PC-9 (cell line): ENCODE results near the gene LCOR. TPM values are rescaled to one million over a fixed set of nuclear protein-coding genes. Genes with fewer than 3 reads are reported as not detected.

Source experiments
- BruUV-seq: library from RNA; stranded (reverse); fragments of 400-500 nt; replicated peaks from 2 replicates; lab custom pipeline; 2021; lab: Mats Ljungman, UMichigan
- CTCF ChIA-PET: fragments of 300-600 bp; sonication (Branson Sonifier 250); formaldehyde crosslinking; loops from one replicate; lab custom pipeline; 2022; ENCODE audit warnings: antibody characterized with exemption; lab: Charles Lee
- POLR2A ChIA-PET: fragments of 300-600 bp; sonication (Branson Sonifier 250); formaldehyde crosslinking; loops from one replicate; lab custom pipeline; 2022; ENCODE audit warnings: antibody characterized with exemption; ENCODE audit not compliant: unreplicated experiment; lab: Charles Lee
- DNase-seq, 2 experiments: peaks; one replicate each; pipeline versions ENCODE4 v3.0.0 to v3.0.0-alpha.2; 2015 to 2022; ENCODE audit warnings: mixed read lengths in 1 of 2
- H2AFZ ChIP-seq: fragments of 200-600 bp; sonication (generic); 2 replicates; pipeline ENCODE4 v1.8.1; 2017; ENCODE audit warnings: antibody characterized with exemption
- H3F3A ChIP-seq: fragments of 200-600 bp; sonication (generic); 2 replicates; pipeline ENCODE4 v1.8.1; 2017; ENCODE audit warnings: antibody characterized with exemption, mild to moderate bottlenecking, low read depth; ENCODE audit not compliant: insufficient read depth
- H3K27ac ChIP-seq: fragments of 200-600 bp; sonication (generic); 2 replicates; pipeline ENCODE4 v1.6.1; 2016; ENCODE audit warnings: mixed run types
- H3K27me3 ChIP-seq: fragments of 200-600 bp; sonication (generic); 2 replicates; pipeline ENCODE4 v1.6.1; 2016; ENCODE audit warnings: low read depth, mixed run types; ENCODE audit not compliant: insufficient read depth
- H3K36me3 ChIP-seq: fragments of 200-600 bp; sonication (generic); 2 replicates; pipeline ENCODE4 v1.6.1; 2016; ENCODE audit warnings: low read depth, mixed run types
- H3K4me1 ChIP-seq: fragments of 200-600 bp; sonication (generic); replicated peaks from 2 replicates; pipeline ENCODE4 v1.6.1; 2016; ENCODE audit warnings: mixed run types; ENCODE audit not compliant: insufficient read depth
- H3K4me2 ChIP-seq: fragments of 200-600 bp; sonication (generic); 2 replicates; pipeline ENCODE4 v1.6.1; 2017; ENCODE audit warnings: mixed run types
- H3K4me3 ChIP-seq: fragments of 200-600 bp; sonication (generic); 2 replicates; pipeline ENCODE4 v1.6.1; 2016; ENCODE audit warnings: mixed run types
- H3K79me2 ChIP-seq: fragments of 200-600 bp; sonication (generic); 2 replicates; pipeline ENCODE4 v1.6.1; 2017; ENCODE audit warnings: low read depth, mixed run types
- H3K9me2 ChIP-seq: fragments of 200-600 bp; sonication (generic); 2 replicates; pipeline ENCODE4 v1.8.1; 2017; ENCODE audit warnings: mild to moderate bottlenecking; ENCODE audit not compliant: insufficient read depth
- H3K9me3 ChIP-seq: fragments of 200-600 bp; sonication (generic); 2 replicates; pipeline ENCODE4 v1.8.1; 2016; ENCODE audit warnings: low read depth; ENCODE audit not compliant: insufficient read depth
- H4K20me1 ChIP-seq: fragments of 200-600 bp; sonication (generic); 2 replicates; pipeline ENCODE4 v1.8.1; 2017; ENCODE audit not compliant: insufficient read depth
- EZH2 ChIP-seq: fragments of 200-600 bp; sonication (generic); IDR thresholded peaks from 2 replicates; pipeline ENCODE4 v1.8.0; 2017; ENCODE audit warnings: antibody characterized with exemption, low read depth
- intact Hi-C: fragments of 100-400 bp; cut with micrococcal nuclease; formaldehyde crosslinking; loops from one replicate; pipeline ENCODE4 v1.10.0; 2022; ENCODE audit not compliant: unreplicated experiment
- total RNA-seq: library from RNA; stranded (reverse); gene quantifications from 2 replicates; pipeline ENCODE4 v1.2.3, GENCODE V29; 2021
- TF ChIP-seq, protein P1 (sequence below): fragments of 200-600 bp; sonication (generic); conservative IDR thresholded peaks from 2 replicates; pipeline ENCODE4 v1.6.1; 2017; ENCODE audit warnings: mixed run types, antibody characterized with exemption, mild to moderate bottlenecking, moderate library complexity

LCOR gene
- total RNA-seq, 1 experiment from 2014 or later: 36.4 TPM

DNA sequence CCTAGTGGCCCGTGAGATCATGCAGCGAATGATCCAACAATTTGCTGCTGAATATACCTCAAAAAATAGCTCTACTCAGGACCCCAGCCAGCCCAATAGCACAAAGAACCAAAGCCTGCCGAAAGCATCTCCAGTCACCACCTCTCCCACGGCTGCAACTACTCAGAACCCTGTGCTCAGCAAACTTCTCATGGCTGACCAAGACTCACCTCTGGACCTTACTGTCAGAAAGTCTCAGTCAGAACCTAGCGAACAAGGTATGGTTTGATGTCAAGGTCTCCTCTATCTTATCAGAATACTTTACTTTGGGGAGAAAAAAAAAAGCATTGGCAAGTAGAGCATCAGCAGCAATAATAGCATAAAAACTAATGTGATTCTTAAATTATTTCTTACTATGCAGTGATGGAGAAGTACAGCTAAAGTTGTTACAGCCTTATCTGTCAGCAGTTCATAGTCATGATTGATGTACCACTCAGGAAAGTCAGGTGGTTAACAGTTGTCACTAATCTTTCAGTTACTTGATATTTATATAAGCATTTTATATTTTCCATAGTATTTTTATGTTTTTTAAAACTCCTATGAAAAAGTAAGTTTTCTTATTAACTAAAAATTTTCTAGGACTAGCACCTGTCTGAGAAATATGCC lies 117.1 kb downstream of the LCOR start:
- H3K27ac ChIP-seq: no peak overlapping the region
- H3F3A ChIP-seq: no peaks in the 10 kb centered on the region
- no peak for DNase-seq
- H3K4me3 ChIP-seq: no peak overlapping the region
- no peak overlapping the region for H3K4me2 ChIP-seq
- CTCF ChIA-PET: no interaction called here
- no peaks in the 10 kb centered on the region for H3K36me3 ChIP-seq
- no peak overlapping the region for H2AFZ ChIP-seq
- no peaks in the 10 kb centered on the region for H3K4me1 ChIP-seq
- H3K9me3 ChIP-seq: no peaks in the 10 kb centered on the region
- no peaks in the 10 kb centered on the region for H3K79me2 ChIP-seq
- BruUV-seq: no TSS peak
- no peak for TF ChIP-seq EZH2
- TF ChIP-seq, protein P1, sequence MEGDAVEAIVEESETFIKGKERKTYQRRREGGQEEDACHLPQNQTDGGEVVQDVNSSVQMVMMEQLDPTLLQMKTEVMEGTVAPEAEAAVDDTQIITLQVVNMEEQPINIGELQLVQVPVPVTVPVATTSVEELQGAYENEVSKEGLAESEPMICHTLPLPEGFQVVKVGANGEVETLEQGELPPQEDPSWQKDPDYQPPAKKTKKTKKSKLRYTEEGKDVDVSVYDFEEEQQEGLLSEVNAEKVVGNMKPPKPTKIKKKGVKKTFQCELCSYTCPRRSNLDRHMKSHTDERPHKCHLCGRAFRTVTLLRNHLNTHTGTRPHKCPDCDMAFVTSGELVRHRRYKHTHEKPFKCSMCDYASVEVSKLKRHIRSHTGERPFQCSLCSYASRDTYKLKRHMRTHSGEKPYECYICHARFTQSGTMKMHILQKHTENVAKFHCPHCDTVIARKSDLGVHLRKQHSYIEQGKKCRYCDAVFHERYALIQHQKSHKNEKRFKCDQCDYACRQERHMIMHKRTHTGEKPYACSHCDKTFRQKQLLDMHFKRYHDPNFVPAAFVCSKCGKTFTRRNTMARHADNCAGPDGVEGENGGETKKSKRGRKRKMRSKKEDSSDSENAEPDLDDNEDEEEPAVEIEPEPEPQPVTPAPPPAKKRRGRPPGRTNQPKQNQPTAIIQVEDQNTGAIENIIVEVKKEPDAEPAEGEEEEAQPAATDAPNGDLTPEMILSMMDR: no peak
- H3K9me2 ChIP-seq: no peaks in the 10 kb centered on the region
- no peaks in the 10 kb centered on the region for H3K27me3 ChIP-seq
- intact Hi-C loops: no loop called here
- no peaks in the 10 kb centered on the region for H4K20me1 ChIP-seq
- POLR2A ChIA-PET: no interaction called here

DNA sequence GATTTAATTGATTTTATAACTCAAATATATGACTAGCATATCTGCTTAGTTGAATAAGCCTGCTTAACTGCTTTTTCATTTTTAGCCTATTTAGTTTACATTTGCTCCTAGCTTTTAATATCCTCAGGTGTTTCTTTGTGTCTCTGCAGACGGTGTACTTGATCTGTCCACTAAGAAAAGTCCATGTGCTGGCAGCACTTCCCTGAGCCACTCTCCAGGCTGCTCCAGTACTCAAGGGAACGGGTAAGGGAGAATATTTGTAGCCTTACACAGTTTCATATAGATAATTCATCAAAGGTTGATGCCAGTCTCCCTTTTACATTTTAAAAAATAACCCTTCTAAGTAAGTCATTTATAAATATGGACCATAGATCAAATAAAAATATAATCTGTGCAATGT lies 119.9 kb downstream of the LCOR start:
- Histone ChIP-seq H3K79me2 (no peaks in the 10 kb centered on the region), H3K27ac (no peak overlapping the region), H3K4me3 (no peak overlapping the region), H3F3A (no peaks in the 10 kb centered on the region), H2AFZ (no peak overlapping the region), H3K4me2 (no peak overlapping the region), H3K9me2 (no peaks in the 10 kb centered on the region), H4K20me1 (no peaks in the 10 kb centered on the region), H3K9me3 (no peaks in the 10 kb centered on the region), H3K4me1 (no peaks in the 10 kb centered on the region), H3K36me3 (no peaks in the 10 kb centered on the region), H3K27me3 (no peaks in the 10 kb centered on the region)
- intact Hi-C loops: no loop called here
- no TSS peak for BruUV-seq
- ChIA-PET POLR2A (no interaction called here), CTCF (no interaction called here)
- TF ChIP-seq EZH2: no peak
- TF ChIP-seq, protein P1: no peak
- no peak for DNase-seq

DNA sequence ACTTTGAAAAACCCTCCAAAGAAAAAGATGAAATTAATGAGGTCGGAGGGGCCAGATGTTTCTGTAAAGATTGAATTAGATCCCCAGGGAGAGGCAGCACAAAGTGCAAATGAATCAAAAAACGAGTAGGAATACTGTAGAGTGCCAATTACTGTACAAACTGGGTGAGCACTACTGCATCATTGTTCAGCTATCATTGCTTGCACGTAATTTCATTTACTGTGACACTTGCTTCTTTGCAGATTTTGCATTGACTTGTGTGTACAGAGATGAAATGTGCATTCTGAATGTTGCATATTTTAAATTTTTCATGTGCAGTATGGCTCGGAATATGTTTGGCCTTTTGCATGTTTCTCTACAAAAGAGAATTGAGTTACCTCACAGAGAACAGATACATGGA lies 123.7 kb downstream of the LCOR start:
- POLR2A ChIA-PET: no interaction called here
- Histone ChIP-seq H4K20me1 (peaks cover 5% of the 10 kb centered on the region; the same call in 1 of the 2 replicates), H3F3A (no peaks in the 10 kb centered on the region), H3K36me3 (no peaks in the 10 kb centered on the region; the same call in 1 of the 2 replicates), H3K9me2 (no peaks in the 10 kb centered on the region), H2AFZ (no peak overlapping the region), H3K4me2 (no peak overlapping the region), H3K79me2 (no peaks in the 10 kb centered on the region), H3K9me3 (no peaks in the 10 kb centered on the region), H3K4me1 (no peaks in the 10 kb centered on the region), H3K4me3 (no peak overlapping the region), H3K27me3 (no peaks in the 10 kb centered on the region), H3K27ac (no peak overlapping the region)
- TF ChIP-seq EZH2: no peak
- TF ChIP-seq, protein P1: no peak
- no TSS peak for BruUV-seq
- intact Hi-C loops: no loop called here
- no peak for DNase-seq
- CTCF ChIA-PET: no interaction called here
